Measurements from ENCODE around the gene SLC13A2.

DNA sequence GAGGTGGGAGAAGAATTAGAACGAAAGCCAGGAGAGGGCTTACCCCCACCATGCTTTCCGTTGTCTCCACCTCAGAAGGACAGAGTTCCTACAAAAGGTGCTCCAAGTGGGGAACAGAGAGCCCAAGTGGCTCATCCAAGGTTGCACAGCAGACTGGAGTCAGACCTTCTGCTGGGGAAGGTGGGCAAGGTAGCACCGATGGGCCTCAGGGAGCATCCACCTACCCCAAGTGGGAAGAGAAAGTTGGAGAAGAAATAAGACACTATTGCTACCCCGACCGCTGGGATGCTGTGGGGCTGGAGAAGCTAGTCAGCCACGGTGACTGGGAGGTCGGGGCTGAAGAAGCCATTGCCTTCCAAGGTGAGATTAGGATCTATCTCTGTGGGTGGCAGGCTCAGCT is 57.5 kb downstream of the SLC13A2 start:
- TF ChIP-seq, protein P1, sequence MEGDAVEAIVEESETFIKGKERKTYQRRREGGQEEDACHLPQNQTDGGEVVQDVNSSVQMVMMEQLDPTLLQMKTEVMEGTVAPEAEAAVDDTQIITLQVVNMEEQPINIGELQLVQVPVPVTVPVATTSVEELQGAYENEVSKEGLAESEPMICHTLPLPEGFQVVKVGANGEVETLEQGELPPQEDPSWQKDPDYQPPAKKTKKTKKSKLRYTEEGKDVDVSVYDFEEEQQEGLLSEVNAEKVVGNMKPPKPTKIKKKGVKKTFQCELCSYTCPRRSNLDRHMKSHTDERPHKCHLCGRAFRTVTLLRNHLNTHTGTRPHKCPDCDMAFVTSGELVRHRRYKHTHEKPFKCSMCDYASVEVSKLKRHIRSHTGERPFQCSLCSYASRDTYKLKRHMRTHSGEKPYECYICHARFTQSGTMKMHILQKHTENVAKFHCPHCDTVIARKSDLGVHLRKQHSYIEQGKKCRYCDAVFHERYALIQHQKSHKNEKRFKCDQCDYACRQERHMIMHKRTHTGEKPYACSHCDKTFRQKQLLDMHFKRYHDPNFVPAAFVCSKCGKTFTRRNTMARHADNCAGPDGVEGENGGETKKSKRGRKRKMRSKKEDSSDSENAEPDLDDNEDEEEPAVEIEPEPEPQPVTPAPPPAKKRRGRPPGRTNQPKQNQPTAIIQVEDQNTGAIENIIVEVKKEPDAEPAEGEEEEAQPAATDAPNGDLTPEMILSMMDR (conservative IDR thresholded peaks at IDR 0.05; ENCODE audit: low read depth, low read length) = no peak
- no peak for TF ChIP-seq EZH2 (IDR thresholded peaks at IDR 0.05; ENCODE audit: borderline replicate concordance, low read depth, low read length, poor library complexity, severe bottlenecking)

Data from A673 (cell line).